Hematopoietic multipotent progenitor cell treated with erythropoietin and hydrocortisone succinate and interleukin-3 and kit ligand, for 17 days (in vitro differentiated cells): ENCODE results near the gene SPA17.

Experiments used
- DNase-seq: peaks from one replicate; pipeline ENCODE4 v3.0.0-alpha.2; 2015; ENCODE audit warnings: low spot score

The SPA17 gene

DNA sequence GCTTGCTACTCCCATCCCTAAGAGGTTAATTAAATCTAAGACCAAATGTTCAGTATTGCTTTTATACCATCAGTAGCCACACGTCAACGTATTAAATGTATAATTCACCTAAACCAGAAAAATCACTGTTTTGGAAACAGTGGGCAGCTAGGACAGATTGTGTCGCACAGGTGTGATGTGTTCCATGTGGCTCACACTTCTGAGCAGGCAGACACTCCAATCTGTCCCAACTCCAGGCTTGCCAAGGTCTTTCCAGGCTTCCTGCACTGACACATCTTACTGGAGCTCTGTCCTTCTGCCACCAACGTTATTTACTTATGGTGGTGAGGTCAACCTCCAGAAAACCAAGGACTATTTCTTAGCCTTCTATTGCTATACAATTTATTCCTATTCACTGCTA, 11.6 kb upstream of the SPA17 start:
- DNase-seq: no peak

- DNase-seq: no peak
These were observed 9.8 kb upstream of the SPA17 start for GRCh38 chr11:124663861-124664260.

GRCh38 chr11:124667601-124668000, 6.1 kb upstream of the SPA17 start:
- DNase-seq: no peak

DNA sequence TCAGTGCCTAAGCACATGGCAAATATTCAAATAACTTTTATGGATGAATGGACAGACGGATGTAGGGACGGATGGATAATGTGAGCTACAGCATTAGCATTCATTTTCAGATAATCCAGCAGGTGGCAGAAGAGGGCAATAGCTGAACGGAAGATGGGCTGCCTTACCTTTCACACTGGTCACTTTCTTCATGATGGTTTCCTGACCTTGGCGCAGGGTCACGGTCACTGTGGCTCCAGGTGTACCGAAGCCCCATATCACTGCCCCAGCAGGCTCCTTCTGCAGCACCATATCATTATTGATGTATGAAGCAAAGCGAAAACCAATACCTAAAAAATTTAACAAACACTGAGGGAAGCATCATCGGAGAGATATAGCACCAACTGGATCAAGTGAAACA, 4.5 kb upstream of the SPA17 start:
- peak; percentile 61 for DNase-seq

DNA sequence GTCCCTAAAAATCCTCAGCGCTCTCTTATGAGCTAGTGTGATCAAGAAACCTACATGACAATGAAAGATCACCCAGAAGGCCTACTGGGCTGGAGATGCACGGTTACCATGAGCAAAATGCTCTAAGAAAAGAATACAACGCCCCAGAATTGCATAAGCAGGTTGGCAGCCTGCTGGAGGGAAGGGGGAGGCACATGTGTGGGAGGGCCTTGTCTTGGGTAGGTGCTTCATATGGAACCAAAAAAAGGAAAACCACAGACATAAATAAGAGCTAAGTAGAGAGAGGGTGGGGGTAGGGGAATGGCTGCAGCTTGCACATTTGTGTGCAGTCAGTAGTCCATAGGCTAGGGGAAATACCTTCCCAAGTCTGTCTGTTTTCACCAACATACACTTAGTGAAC, 3.0 kb upstream of the SPA17 start:
- DNase-seq: no peak

DNA sequence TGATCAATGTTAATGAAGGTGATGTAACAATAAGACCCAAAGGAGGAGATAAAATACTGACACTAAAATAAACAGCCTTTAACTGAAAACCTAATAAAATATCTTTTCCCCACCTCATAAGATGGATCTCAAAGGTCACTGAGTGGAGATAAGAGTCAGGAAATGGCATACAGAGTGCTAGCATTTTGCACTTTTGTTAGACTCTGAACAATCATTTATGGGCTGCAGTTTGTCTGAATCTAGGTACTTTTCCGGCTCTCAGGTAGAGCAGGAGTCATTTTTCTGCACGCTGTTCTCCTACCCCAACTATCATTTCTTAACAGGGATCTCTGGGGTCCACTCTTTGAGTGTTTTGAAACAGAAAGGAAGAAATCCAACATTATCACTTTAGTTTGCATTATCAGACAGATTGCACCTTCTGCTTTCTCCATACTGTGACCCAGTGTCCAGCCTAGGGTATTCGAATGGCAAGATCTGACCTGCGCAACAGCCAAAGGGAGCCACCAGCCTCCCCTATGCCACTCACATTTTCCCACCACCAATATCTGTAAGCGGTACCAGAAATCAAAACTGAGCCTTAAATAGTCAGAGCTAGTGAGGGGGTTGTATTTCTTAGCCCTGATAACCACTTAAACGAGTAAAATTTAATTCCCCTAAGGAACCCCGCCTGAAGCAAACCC, 1.0 kb upstream of the SPA17 start:
- DNase-seq: no peak

- no peak for DNase-seq
These were observed 439 bp downstream of the SPA17 start for GRCh38 chr11:124674168-124674517.

DNA sequence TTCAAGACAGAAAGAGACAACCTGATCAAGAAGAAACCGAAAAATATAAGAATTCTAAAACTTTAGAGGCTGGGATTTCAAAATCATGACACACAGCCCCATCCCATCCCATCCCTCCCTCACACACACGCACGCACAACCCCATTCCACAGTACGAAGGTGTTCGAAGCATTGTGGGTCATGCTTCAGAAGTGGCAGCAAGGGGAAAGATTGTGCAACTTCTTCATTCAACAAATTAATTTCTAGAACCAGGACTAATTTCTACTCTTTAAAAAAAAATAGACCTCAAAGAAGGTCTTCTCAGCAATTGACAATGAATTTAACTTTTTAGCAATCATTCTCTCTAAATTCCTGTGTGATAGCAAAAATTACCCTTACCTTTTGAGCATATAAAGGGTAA, 867 bp downstream of the SPA17 start:
- no peak for DNase-seq

DNA sequence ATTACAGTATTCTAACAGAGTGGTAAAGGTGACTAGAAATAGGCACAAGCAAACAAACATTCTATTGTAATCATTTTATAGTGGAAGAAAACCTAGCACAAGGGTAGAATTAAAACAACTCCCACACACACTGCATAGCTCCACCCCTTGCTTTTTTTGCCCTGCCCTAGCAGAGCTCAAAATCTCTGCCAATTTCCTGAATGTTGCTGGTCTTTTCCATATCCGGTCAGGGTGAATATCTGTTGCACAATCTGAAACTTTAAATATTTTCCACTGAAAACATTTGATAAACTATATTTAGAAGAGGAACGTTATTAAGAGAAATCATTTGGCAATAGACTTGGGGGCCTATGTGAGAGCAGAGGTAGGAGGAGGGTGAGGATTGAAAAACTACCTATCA, 2.7 kb downstream of the SPA17 start:
- no peak for DNase-seq

DNA sequence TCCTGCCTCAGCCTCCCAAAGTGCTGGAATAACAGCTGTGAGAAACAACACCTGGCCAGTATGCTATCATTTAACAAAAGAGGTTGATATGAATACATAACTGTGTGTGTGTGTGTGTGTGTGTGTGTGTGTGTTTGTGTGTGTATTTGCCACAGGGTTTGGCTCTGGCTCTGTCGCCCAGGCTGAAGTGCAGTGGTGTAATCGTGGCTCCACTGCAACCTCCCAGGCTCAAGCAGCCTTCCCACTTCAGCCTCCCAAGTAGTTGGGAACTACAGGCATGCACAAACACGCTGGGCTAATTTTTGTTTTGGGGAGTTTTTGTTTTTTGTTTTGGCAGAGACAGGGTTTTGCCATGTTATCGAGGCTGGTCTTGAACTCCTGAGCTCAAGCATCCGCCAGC, 4.7 kb downstream of the SPA17 start:
- DNase-seq: no peak

GRCh38 chr11:124681421-124681820, 7.7 kb downstream of the SPA17 start:
- no peak for DNase-seq

- no peak for DNase-seq
These were observed 8.7 kb downstream of the SPA17 start for GRCh38 chr11:124682443-124682842.

DNA sequence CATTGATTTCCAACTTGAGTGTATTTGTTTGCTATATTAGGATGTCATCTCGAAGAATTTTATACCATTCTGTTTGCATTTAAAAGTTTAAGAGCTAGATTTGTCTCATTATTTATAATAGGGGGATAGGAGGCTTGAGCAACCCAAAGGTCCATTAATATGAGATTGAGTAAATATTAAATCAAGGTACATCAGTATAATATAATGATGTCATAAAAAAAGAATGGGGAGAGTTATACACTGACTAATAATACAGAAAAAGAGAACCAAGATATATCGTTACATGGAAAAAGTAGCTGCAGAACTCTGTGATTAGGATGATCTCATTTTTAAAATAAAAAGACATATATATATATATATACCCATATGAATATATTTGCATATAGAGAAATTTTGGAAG, 19.4 kb downstream of the SPA17 start:
- no peak for DNase-seq

DNA sequence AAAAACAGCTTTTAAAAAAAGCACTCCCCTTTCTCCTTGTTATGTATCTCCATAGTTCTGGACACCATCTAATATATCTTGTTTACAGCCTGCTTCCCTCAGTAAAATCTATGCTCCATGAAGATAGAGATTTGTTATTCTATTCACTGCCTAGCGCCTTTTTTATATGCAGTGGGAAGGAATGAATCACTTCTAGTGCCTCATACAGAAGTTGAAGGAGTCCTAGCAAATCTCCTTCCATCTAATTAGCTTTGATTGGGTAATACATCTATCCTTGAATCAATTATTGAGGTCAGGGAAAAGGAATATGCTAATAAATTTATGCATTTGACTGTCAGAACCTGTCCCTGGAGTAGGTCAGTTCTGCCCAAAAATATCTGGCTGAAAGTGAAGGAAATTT, 25.8 kb downstream of the SPA17 start:
- no peak for DNase-seq

- no peak for DNase-seq
These were observed 26.3 kb downstream of the SPA17 start for GRCh38 chr11:124700028-124700427.

DNA sequence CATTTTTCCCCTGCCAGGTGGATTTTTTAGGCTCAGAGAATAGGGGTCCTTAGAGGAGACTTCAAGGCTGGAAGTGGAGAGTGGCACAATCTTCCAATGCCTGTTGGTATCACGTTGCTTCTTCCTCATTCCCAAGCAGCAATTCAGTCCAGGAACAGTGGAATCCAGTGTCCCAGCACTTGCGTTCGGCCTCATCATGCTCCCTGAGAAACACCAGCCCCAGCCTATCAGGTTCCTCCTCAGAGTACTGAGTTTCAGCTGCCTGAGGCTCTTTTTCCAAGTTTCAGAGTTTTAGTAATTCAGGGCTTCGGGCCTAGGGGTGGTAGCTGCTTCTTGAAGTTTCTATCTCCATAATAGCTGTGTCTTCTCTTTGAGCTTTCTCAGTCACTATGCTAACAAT, 34.1 kb downstream of the SPA17 start:
- no peak for DNase-seq

DNA sequence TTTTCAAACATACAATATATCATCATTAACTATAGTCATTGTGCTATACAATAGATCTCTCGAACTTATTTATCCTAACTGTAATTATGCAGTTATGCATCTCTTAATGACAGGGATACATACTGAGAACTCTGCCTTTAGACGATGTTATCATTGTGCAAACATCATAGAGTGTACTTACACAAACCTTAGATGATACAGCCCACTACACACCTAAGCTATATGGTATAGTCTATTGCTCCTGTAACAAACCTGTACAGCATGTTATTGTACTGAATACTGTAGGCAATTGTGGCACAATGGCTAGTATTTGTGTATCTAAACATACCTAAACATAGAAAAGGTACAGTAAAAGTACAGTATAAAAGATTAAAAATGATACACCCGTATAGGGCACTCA, 38.7 kb downstream of the SPA17 start:
- no peak for DNase-seq

DNA sequence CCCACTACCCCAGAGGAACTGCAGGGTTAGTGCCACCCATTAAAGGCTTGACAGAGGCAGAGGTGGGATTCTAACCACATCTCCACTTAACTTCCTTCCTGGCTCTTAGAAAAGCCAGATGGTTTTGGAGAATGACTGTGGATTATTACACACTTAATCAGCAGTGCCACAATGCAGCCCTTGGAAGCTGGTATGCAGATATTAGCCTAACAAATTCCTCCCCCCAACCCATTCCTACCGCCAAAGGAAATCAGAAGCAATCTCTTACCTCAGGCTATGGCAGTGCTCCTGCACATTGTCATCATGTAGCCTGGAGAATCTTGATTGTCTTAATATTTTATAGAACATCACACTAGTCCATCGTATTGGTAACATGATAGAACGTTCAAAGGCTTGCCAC, 42.9 kb downstream of the SPA17 start:
- no peak for DNase-seq

DNA sequence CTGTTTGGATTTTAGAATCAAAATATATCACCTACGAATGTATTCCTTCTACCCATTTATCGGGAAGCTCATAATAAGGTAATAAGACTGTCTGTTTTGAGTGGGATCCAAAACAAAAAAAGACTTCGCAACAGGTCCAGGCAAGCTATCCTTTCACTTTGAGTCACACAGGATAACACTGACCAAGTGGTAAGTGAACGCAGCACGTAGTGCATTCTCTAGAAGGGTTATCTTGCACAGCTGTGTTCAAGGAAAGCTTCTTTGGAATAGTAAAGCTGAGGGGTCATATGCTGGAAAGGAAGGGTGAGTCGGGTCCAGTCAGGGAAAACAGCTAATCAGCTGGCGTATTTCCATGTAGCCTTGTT, 43.7 kb downstream of the SPA17 start:
- no peak for DNase-seq

DNA sequence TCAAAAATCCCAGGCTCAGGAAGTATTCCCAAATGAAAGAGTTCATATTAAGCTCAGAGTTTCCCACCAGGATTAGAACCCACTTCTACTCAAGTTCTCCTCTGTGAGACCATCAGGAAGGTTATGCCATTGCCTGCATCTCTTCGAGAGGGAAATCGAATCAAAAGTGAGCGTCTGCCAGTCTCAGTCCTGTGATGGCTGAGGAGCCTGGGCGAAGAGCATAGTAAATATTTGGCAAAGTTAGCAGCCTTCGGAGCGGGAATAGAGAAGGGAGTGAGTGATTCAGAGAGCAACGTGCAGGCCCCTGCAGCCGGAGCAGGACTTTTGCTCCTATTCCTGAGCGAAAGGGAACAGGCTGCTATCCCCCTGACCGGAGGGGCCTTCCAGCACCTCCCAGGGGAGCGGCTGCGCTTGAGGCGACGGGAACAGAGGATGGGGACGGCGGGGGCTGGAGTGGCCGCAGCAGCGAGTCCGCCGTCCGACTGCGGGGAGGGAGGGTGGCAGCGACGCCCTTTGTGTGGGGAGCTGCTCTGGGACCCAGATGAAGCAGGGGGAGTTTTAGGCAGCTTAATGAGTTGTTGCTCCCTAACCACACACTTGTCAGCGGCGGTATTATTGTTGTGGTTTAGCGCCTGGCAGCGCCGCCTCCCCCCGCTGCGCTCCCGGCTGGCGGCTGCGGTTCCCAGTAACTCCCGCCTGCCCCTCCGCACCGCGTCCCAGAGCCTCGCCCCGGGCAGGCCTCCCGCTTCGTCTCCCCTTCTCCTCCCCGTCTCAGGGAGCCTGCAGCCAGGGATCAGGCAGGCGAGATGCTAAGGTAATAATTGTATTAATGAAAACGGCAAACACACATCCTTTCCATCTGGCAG, 44.3 kb downstream of the SPA17 start:
- DNase-seq: no peak

GRCh38 chr11:124718801-124719200, 45.1 kb downstream of the SPA17 start:
- no peak for DNase-seq

GRCh38 chr11:124719534-124719933, 45.8 kb downstream of the SPA17 start:
- DNase-seq: no peak

DNA sequence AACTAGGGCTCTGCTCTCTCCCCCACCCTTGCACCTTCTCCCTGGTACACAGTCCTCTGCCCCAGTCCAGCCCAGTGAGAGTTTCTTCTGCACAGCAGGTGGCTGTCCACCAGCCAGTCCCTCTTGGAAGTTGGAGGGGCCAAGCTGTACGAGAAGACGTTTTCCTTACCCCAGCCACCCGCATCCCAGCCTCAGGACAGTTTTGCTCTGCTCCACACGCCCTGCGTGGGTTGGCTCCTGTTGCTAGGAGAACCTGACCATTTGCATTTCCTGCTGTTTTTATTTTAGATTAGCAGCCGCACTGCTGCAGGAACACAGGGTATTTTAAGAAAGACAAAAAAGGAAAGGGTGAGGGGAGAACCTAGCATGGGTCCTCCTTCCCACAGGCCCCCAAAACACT, 48.5 kb downstream of the SPA17 start:
- DNase-seq: no peak
